Choroid plexus epithelial cell (primary cell): ENCODE data around the gene PRICKLE1.

Experiments used
- DNase-seq: peaks from one replicate; pipeline ENCODE4 v3.0.0-alpha.2; 2010; ENCODE audit warnings: low read depth
- H3K4me3 ChIP-seq: 2 replicates; pipeline ENCODE4 v1.5.1; 2011; ENCODE audit warnings: low read depth, mild to moderate bottlenecking, control low read depth, low read length, moderate library complexity
- CTCF ChIP-seq: conservative IDR thresholded peaks from 2 replicates; pipeline ENCODE4 v1.5.1; 2011; ENCODE audit warnings: low read depth, mild to moderate bottlenecking, control low read depth, inconsistent platforms, low read length, moderate library complexity

The PRICKLE1 gene

GRCh38 chr12:42608196-42608825 is 18.8 kb upstream of the PRICKLE1 start:
- no peak for TF ChIP-seq CTCF
- DNase-seq = no peak
- H3K4me3 ChIP-seq = no peak overlapping the region

GRCh38 chr12:42607584-42608058 is 18.1 kb upstream of the PRICKLE1 start:
- DNase-seq = no peak
- TF ChIP-seq CTCF = no peak
- no peak overlapping the region for H3K4me3 ChIP-seq

GRCh38 chr12:42606471-42606870 is 16.9 kb upstream of the PRICKLE1 start:
- no peak for TF ChIP-seq CTCF
- H3K4me3 ChIP-seq = no peak overlapping the region
- no peak for DNase-seq

- no peak overlapping the region for H3K4me3 ChIP-seq
- no peak for DNase-seq
- TF ChIP-seq CTCF = no peak
Measured at GRCh38 chr12:42605685-42606084, 16.1 kb upstream of the PRICKLE1 start.

- DNase-seq = no peak
- TF ChIP-seq CTCF = no peak
- no peak overlapping the region for H3K4me3 ChIP-seq
Measured at GRCh38 chr12:42603246-42603990, 13.9 kb upstream of the PRICKLE1 start.

GRCh38 chr12:42593874-42594273 is 4.3 kb upstream of the PRICKLE1 start:
- H3K4me3 ChIP-seq = no peak overlapping the region
- TF ChIP-seq CTCF = no peak
- no peak for DNase-seq
